ENCODE measurements around the gene OLFML2B. TPM values are rescaled to one million over a fixed set of nuclear protein-coding genes. Genes with fewer than 3 reads are reported as not detected.

OLFML2B gene
- total and polyA plus RNA-seq, 2 of the 4 experiments (the other 2 are of a cell fraction) = 0.36 to 0.74 TPM

DNA sequence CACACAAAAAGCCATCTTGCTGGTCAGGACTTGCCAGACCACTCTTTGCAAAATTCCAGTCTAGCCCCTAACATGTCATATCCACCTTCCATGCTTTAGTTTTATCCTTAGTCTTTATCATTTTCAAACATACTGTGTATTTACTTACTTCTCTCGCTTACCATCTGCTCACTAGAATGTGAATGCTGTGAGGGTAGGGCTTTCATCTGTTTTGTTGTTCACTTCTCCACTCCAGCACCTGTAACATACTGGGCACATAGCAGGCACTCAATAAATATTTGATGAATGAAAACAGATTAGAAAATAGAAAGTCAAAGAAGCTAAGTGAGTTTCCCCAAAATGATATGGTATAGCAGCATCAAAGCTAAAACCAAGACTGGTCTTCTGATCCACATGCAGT is 79.9 kb downstream of the OLFML2B start:
- Histone ChIP-seq H3K79me1 (ENCODE audit: low read depth in 1 of 2, low read length in 2 of 2) (no peaks in the 10 kb centered on the region), H3K4me3 (ENCODE audit: insufficient read depth, low read depth, low read length) (no peak overlapping the region), H3K9ac (ENCODE audit: low read depth, low read length) (no peak overlapping the region), H3K18ac (ENCODE audit: low read depth, low read length) (no peak overlapping the region), H3K23ac (ENCODE audit: low read depth, low read length) (no peak overlapping the region), H3K27me3 (ENCODE audit: control insufficient read depth, insufficient read depth, low read length) (no peaks in the 10 kb centered on the region), H2AFZ (replicated peaks; ENCODE audit: low read length, poor library complexity) (no peak overlapping the region), H4K8ac (ENCODE audit: low read depth in 2 of 2, low read length in 2 of 2) (no peak overlapping the region), H3K4me2 (ENCODE audit: low read depth, low read length) (no peak overlapping the region), H2BK20ac (ENCODE audit: low read depth, low read length) (no peak overlapping the region), H3K27ac (ENCODE audit: insufficient read depth, low read length) (no peak overlapping the region), H2AK9ac (replicated peaks; ENCODE audit: low read depth, low read length, poor library complexity) (no peak overlapping the region), H2AK5ac (ENCODE audit: low read depth, low read length) (no peak overlapping the region), H3K9me1 (ENCODE audit: insufficient read depth, low read length) (peaks cover 6% of the 10 kb centered on the region; the same call in 1 of the 2 replicates), H2BK5ac (ENCODE audit: low read depth, low read length, poor library complexity, severe bottlenecking) (no peak overlapping the region), H3K4ac (ENCODE audit: low read depth, low read length) (no peak overlapping the region), H3K9me3 (ENCODE audit: control insufficient read depth, insufficient read depth, low read length) (no peaks in the 10 kb centered on the region), H3K4me1 (ENCODE audit: control insufficient read depth, insufficient read depth, low read length) (no peaks in the 10 kb centered on the region), H3K14ac (replicated peaks; ENCODE audit: low read depth, low read length) (no peak overlapping the region), H2BK120ac (ENCODE audit: low read depth, low read length) (no peak overlapping the region), H2BK15ac (ENCODE audit: low read depth, low read length) (no peak overlapping the region), H4K5ac (ENCODE audit: low read depth, low read length) (no peak overlapping the region), H3K36me3 (ENCODE audit: control insufficient read depth, insufficient read depth, low read length) (no peaks in the 10 kb centered on the region), H3K56ac (ENCODE audit: extremely low read depth, insufficient read depth, low read length) (no peak overlapping the region), H4K91ac (ENCODE audit: insufficient read depth, low read depth, low read length) (no peak overlapping the region), H4K20me1 (ENCODE audit: insufficient read depth, low read length) (no peaks in the 10 kb centered on the region)
- ATAC-seq (ENCODE audit: low read depth) (no peak), DNase-seq (no peak)
- no TSS peak for BruUV-seq (replicated peaks)
- dilution Hi-C loops (cut with HindIII; ENCODE audit: low sequenced_read_pairs, unreplicated experiment) (no loop called here), in situ Hi-C loops (cut with MboI; ENCODE audit: low sequenced_read_pairs) (no loop called here), intact Hi-C loops (cut with micrococcal nuclease) (no loop called here)
- TF ChIP-seq CHD1 (IDR thresholded peaks at IDR 0.05; ENCODE audit: low read depth, low read length) = no peak
- TF ChIP-seq, protein P1, sequence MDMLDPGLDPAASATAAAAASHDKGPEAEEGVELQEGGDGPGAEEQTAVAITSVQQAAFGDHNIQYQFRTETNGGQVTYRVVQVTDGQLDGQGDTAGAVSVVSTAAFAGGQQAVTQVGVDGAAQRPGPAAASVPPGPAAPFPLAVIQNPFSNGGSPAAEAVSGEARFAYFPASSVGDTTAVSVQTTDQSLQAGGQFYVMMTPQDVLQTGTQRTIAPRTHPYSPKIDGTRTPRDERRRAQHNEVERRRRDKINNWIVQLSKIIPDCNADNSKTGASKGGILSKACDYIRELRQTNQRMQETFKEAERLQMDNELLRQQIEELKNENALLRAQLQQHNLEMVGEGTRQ (IDR thresholded peaks at IDR 0.05; ENCODE audit: low read depth, low read length) = no peak
- POLR2A ChIA-PET (ENCODE audit: unreplicated experiment) = no interaction called here
- CTCF ChIA-PET = no interaction called here
- no CpG with 5 or more reads among the region's 1 CpG for WGBS, 2 experiments (ENCODE audit: extremely low coverage in 2 of 2, insufficient read length in 1 of 2)

Data from IMR-90 (cell line).